H9 (cell line): ENCODE results near the gene CDH13. TPM values are rescaled to one million over a fixed set of nuclear protein-coding genes. Genes with fewer than 3 reads are reported as not detected.

Source experiments
- DNase-seq: peaks from one replicate; pipeline ENCODE4 v3.0.0-alpha.2; 2017
- H2AFZ ChIP-seq: one replicate; pipeline ENCODE4 v1.6.1; 2013; ENCODE audit warnings: mild to moderate bottlenecking, low read length, control low read depth, moderate library complexity
- H2AK5ac ChIP-seq: 2 replicates; pipeline ENCODE4 v1.6.1; 2013; ENCODE audit warnings: low read length, control low read depth, mixed read lengths; ENCODE audit not compliant: insufficient read length
- H2BK120ac ChIP-seq: one replicate; pipeline ENCODE4 v1.6.1; 2013; ENCODE audit warnings: low read depth, mild to moderate bottlenecking, low read length, control low read depth, inconsistent platforms; ENCODE audit not compliant: poor library complexity, severe bottlenecking
- H2BK12ac ChIP-seq: 2 replicates; pipeline ENCODE4 v1.6.1; 2013; ENCODE audit warnings: low read length, control low read depth, mixed read lengths, low read depth; ENCODE audit not compliant: insufficient read length
- H2BK15ac ChIP-seq: 2 replicates; pipeline ENCODE4 v1.6.1; 2013; ENCODE audit warnings: low read depth, low read length, control low read depth
- H2BK20ac ChIP-seq: one replicate; pipeline ENCODE4 v1.6.1; 2013; ENCODE audit warnings: low read depth, mild to moderate bottlenecking, low read length, control low read depth, inconsistent platforms; ENCODE audit not compliant: poor library complexity, severe bottlenecking
- H2BK5ac ChIP-seq: 2 replicates; pipeline ENCODE4 v1.6.1; 2013; ENCODE audit warnings: low read length, control low read depth, mixed read lengths; ENCODE audit not compliant: insufficient read length
- H3K14ac ChIP-seq: 2 replicates; pipeline ENCODE4 v1.6.1; 2013; ENCODE audit warnings: low read length, control low read depth; ENCODE audit not compliant: insufficient read depth
- H3K18ac ChIP-seq: 2 replicates; pipeline ENCODE4 v1.6.1; 2013; ENCODE audit warnings: low read depth, mild to moderate bottlenecking, mixed read lengths, low read length, control low read depth; ENCODE audit not compliant: insufficient read length
- H3K23ac ChIP-seq: 2 replicates; pipeline ENCODE4 v1.6.1; 2013; ENCODE audit warnings: low read length, control low read depth, mixed read lengths, low read depth; ENCODE audit not compliant: insufficient read length
- H3K23me2 ChIP-seq: 2 replicates; pipeline ENCODE4 v1.6.1; 2013; ENCODE audit warnings: low read depth, mild to moderate bottlenecking, mixed read lengths, low read length, control low read depth; ENCODE audit not compliant: insufficient read length, poor library complexity, severe bottlenecking
- H3K27ac ChIP-seq: 2 replicates; pipeline ENCODE4 v1.5.1; 2013; ENCODE audit warnings: low read length, control low read depth, mixed read lengths, low read depth; ENCODE audit not compliant: insufficient read length
- H3K27me3 ChIP-seq: 2 replicates; pipeline ENCODE4 v1.6.1; 2013; ENCODE audit warnings: low read length, control low read depth, inconsistent platforms; ENCODE audit not compliant: insufficient read depth
- H3K4ac ChIP-seq: 2 replicates; pipeline ENCODE4 v1.6.1; 2013; ENCODE audit warnings: low read depth, mild to moderate bottlenecking, control low read depth, inconsistent platforms, low read length, moderate library complexity
- H3K4me1 ChIP-seq: 2 replicates; pipeline ENCODE4 v1.6.1; 2013; ENCODE audit warnings: low read length, control low read depth, inconsistent platforms; ENCODE audit not compliant: insufficient read depth
- H3K4me2 ChIP-seq: 2 replicates; pipeline ENCODE4 v1.6.1; 2013; ENCODE audit warnings: low read length, control low read depth, mixed read lengths; ENCODE audit not compliant: insufficient read length, insufficient read depth
- H3K56ac ChIP-seq: 2 replicates; pipeline ENCODE4 v1.6.1; 2013; ENCODE audit warnings: low read depth, mild to moderate bottlenecking, mixed read lengths, low read length, control low read depth; ENCODE audit not compliant: insufficient read length
- H3K79me1 ChIP-seq: 2 replicates; pipeline ENCODE4 v1.6.1; 2013; ENCODE audit warnings: low read depth, mild to moderate bottlenecking, moderate library complexity, low read length, control low read depth, inconsistent platforms; ENCODE audit not compliant: insufficient read depth, poor library complexity, severe bottlenecking
- H3K79me2 ChIP-seq: 2 replicates; pipeline ENCODE4 v1.6.1; 2013; ENCODE audit warnings: low read length, control low read depth, inconsistent platforms; ENCODE audit not compliant: insufficient read depth
- H3K9ac ChIP-seq: 2 replicates; pipeline ENCODE4 v1.6.1; 2013; ENCODE audit warnings: low read length, control low read depth, mixed read lengths; ENCODE audit not compliant: insufficient read length; ENCODE audit errors: extremely low read depth
- H3K9me3 ChIP-seq: one replicate; pipeline ENCODE4 v1.6.1; 2013; ENCODE audit warnings: low read depth, low read length, inconsistent platforms; ENCODE audit not compliant: control insufficient read depth
- H3T11ph ChIP-seq: one replicate; pipeline ENCODE4 v1.6.1; 2013; ENCODE audit warnings: mild to moderate bottlenecking, low read length, control low read depth, inconsistent platforms
- H4K20me1 ChIP-seq: one replicate; pipeline ENCODE4 v1.6.1; 2013; ENCODE audit not compliant: control insufficient read depth, insufficient read length, insufficient read depth
- H4K5ac ChIP-seq: 2 replicates; pipeline ENCODE4 v1.6.1; 2013; ENCODE audit warnings: low read depth, mild to moderate bottlenecking, mixed read lengths, low read length, control low read depth; ENCODE audit not compliant: insufficient read length
- H4K8ac ChIP-seq: replicated peaks from 2 replicates; pipeline ENCODE4 v1.6.1; 2013; ENCODE audit warnings: low read length, control low read depth, mixed read lengths, low read depth; ENCODE audit not compliant: insufficient read length
- H4K91ac ChIP-seq: 2 replicates; pipeline ENCODE4 v1.6.1; 2013; ENCODE audit warnings: low read depth, mild to moderate bottlenecking, moderate library complexity, mixed read lengths, low read length, control low read depth; ENCODE audit not compliant: insufficient read length
- H3K27ac Mint-ChIP-seq, 3 experiments: 2 replicates in 2 of 3; 3 replicates in 1 of 3; pipeline ENCODE4 v1.8.0; 2020 to 2021; ENCODE audit warnings: mixed read lengths in 3 of 3, mild to moderate bottlenecking in 1 of 3, moderate library complexity in 1 of 3
- H3K27me3 Mint-ChIP-seq: 2 replicates; pipeline ENCODE4 v1.8.0; 2021; ENCODE audit warnings: low read depth, mild to moderate bottlenecking, moderate library complexity, mixed read lengths
- H3K36me3 Mint-ChIP-seq, 3 experiments: 2 replicates in 2 of 3; 3 replicates in 1 of 3; pipeline ENCODE4 v1.8.0; 2020 to 2021; ENCODE audit warnings: low read depth in 3 of 3, mixed read lengths in 3 of 3; ENCODE audit not compliant: insufficient read depth in 1 of 3
- H3K4me1 Mint-ChIP-seq, 2 experiments: 2 replicates each; pipeline ENCODE4 v1.8.0; 2020; ENCODE audit warnings: mixed read lengths in 2 of 2
- H3K4me3 Mint-ChIP-seq, 2 experiments: 2 replicates in 1 of 2; 3 replicates in 1 of 2; pipeline ENCODE4 v1.8.0; 2020 to 2021; ENCODE audit warnings: mild to moderate bottlenecking in 2 of 2, mixed read lengths in 2 of 2, moderate library complexity in 1 of 2
- H3K9me3 Mint-ChIP-seq, 2 experiments: 2 replicates in 1 of 2; 3 replicates in 1 of 2; pipeline ENCODE4 v1.8.0; 2020; ENCODE audit warnings: mild to moderate bottlenecking in 2 of 2, mixed read lengths in 2 of 2, moderate library complexity in 1 of 2
- CTCF ChIP-seq: fragments of 200-600 bp; sonication (generic); conservative IDR thresholded peaks from 3 replicates; pipeline ENCODE4 v1.8.0; 2021; ENCODE audit warnings: antibody characterized with exemption, mild to moderate bottlenecking
- WGBS: extraction: QIAGEN DNeasy Blood & Tissue Kit; methylation state at CpG from one replicate; pipeline ENCODE4 v1.1.7; 2013; ENCODE audit warnings: missing lambda C conversion rate, low lambda C conversion rate, mixed read lengths; ENCODE audit not compliant: insufficient read length; ENCODE audit errors: extremely low coverage; 5-methylcytosine and 5-hydroxymethylcytosine counted together
- total RNA-seq: library from RNA; stranded (reverse); gene quantifications from 2 replicates; pipeline ENCODE4 v1.2.1, GENCODE V29; 2021

The CDH13 gene
- total RNA-seq, 1 experiment from 2014 or later = 1.5 TPM

GRCh38 chr16:83355570-83356218 is 728.9 kb downstream of the CDH13 start:
- no peak overlapping the region for H4K8ac ChIP-seq
- no peak overlapping the region for H2AFZ ChIP-seq
- H3K23me2 ChIP-seq = no peaks in the 10 kb centered on the region
- H3K23ac ChIP-seq = no peak overlapping the region
- no peak overlapping the region for H4K5ac ChIP-seq
- H3K14ac ChIP-seq = no peak overlapping the region
- H3K4me1 Mint-ChIP-seq = peaks cover under 1 to 2% of the 10 kb centered on the region in 2 experiments; a peak in 1 of 4 replicates
- H3K56ac ChIP-seq = no peak overlapping the region
- H3K79me1 ChIP-seq = no peaks in the 10 kb centered on the region
- no peak overlapping the region for H2BK5ac ChIP-seq
- H3K4me2 ChIP-seq = no peak overlapping the region
- DNase-seq = no peak
- H3K4me3 Mint-ChIP-seq = no peak overlapping the region
- no peak overlapping the region for H2BK20ac ChIP-seq
- H3K27me3 Mint-ChIP-seq = no peaks in the 10 kb centered on the region; the same call in none of the 2 replicates
- no peaks in the 10 kb centered on the region for H3K79me2 ChIP-seq
- H3T11ph ChIP-seq = no peak overlapping the region
- H3K36me3 Mint-ChIP-seq = no peaks in the 10 kb centered on the region
- H3K27me3 ChIP-seq = no peaks in the 10 kb centered on the region
- H2BK12ac ChIP-seq = no peak overlapping the region
- H4K91ac ChIP-seq = no peak overlapping the region
- H3K9ac ChIP-seq = no peak overlapping the region
- no peak for TF ChIP-seq CTCF
- H3K4ac ChIP-seq = no peak overlapping the region
- H3K27ac ChIP-seq = no peak overlapping the region
- H3K18ac ChIP-seq = no peak overlapping the region
- H3K4me1 ChIP-seq = no peaks in the 10 kb centered on the region
- no peaks in the 10 kb centered on the region for H3K9me3 ChIP-seq
- H2BK15ac ChIP-seq = no peak overlapping the region
- WGBS = no CpG with 5 or more reads among the region's 8 CpGs
- H4K20me1 ChIP-seq = no peaks in the 10 kb centered on the region
- no peak overlapping the region for H3K27ac Mint-ChIP-seq
- H3K9me3 Mint-ChIP-seq = no peaks in the 10 kb centered on the region
- H2BK120ac ChIP-seq = no peak overlapping the region
- H2AK5ac ChIP-seq = no peak overlapping the region
